NCI-H82 treated with DMSO at 0.1 percent for 48 hours (cell line): ENCODE data around the gene RNF141.
A peak's percentile ranks its signal among the peaks of the same experiment; 100 is the strongest.

Source experiments
- DNase-seq: peaks from one replicate; lab custom pipeline; 2025; ENCODE audit not compliant: unreplicated experiment; lab: John Stamatoyannopoulos, UW

Gene RNF141

GRCh38 chr11:10498426-10499250 is 42.3 kb downstream of the RNF141 start:
- no peak for DNase-seq

DNA sequence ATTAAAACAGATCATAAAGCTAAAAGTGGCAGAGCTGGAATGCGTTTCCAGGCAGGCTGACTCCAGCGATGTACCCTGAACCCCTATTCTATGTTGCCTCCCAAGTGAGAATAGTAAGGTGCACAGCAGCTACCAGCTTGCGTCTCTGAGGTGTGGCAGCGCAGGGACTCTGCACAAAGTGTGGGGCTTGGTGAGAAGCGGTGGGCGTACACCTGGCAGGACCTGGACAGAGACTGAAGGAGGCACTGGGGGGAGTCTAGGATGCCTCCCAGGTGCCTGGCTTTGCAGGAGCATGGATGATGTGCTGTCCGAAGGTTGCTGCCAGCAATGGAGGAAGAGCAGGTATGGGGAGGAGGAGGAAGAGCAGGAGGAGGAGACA is 43.0 kb downstream of the RNF141 start:
- no peak for DNase-seq

- DNase-seq: peak; percentile 35
Measured at GRCh38 chr11:10497371-10498021, 43.5 kb downstream of the RNF141 start.

- no peak for DNase-seq
Measured at GRCh38 chr11:10496296-10496936, 44.6 kb downstream of the RNF141 start.

GRCh38 chr11:10495464-10495786 is 45.6 kb downstream of the RNF141 start:
- DNase-seq: no peak

DNA sequence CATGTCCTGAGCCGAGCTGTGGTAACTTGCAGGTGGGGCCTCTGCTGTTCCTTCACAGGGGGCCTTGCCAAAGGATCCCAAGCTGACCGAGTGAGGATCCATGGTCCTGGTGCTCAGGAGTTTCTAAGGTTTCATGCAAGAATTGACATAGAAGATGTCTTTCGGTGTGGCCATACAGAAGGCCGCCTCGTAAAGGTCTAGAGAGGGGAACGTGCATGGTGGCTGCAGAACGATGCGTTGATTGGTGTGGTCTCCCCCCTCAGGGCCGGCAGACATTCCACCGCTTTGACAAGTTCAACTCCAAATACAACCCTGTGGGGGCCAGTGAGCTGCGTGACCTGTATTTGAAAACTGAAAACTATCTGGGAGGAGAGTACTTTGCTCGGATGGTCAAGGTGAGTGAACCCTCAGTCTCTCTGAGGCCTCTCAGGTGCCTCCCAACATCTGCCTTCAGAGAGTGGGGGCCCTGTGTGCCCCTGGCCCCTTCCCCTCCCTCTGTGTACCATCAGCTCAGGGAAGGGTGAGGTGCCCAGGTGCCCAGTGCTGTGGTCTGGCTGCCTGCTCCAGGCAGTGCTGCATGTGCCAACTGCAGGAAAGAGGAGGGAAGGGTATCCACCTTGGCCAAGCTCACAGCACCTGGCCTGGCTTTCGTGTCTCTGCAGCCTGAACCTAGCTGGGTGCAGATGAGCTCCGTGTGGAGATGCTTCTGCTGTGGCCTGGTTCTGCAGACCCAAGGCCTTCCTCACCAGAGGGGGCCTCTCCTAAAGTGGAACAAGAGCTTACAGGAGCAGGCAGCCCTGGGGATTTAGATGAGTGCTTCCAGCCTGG is 46.1 kb downstream of the RNF141 start:
- DNase-seq: no peak

- DNase-seq: no peak
Measured at GRCh38 chr11:10493041-10493663, 47.8 kb downstream of the RNF141 start.

DNA sequence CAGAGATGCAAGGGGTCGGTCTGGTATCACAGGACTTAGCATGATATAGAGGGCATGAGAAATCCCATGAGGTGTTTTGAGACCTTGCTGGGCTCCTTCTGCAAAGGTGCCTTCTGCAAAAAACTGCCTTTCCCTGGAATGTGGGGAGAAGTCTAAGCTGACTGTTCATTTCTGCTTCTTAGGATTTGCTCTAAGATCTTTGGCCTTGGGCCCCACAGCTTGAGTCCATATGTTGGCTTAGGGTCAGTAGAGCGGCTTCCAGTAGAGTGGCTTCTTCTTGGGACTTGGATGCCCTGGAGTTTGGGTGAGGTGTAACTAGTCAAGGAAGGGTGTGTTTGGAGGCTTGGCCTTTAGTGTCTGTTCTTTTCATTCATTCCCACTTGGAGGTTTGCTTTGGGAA is 48.9 kb downstream of the RNF141 start:
- DNase-seq: no peak

- no peak for DNase-seq
Measured at GRCh38 chr11:10490398-10491241, 50.4 kb downstream of the RNF141 start.

DNA sequence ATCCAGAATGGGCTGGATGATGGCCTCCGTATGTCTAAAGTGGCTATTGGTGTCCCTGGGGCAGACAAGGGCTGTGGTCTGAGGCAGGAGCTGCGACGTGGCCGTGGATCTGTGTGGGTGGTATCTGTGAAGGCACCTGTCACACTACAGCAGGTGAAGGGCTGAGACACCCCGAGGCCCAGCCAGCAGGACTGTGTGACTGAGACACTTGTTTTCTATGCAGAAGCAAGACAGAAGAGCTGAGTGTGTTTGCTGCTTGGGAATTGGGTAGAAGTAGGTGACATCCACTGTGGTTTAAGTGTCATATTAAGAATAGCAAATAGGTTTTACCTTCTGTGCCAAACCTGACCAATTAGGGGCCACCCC is 51.0 kb downstream of the RNF141 start:
- no peak for DNase-seq

GRCh38 chr11:10488934-10489691 is 51.9 kb downstream of the RNF141 start:
- DNase-seq: no peak

- no peak for DNase-seq
Measured at GRCh38 chr11:10488121-10488933, 52.7 kb downstream of the RNF141 start.

DNA sequence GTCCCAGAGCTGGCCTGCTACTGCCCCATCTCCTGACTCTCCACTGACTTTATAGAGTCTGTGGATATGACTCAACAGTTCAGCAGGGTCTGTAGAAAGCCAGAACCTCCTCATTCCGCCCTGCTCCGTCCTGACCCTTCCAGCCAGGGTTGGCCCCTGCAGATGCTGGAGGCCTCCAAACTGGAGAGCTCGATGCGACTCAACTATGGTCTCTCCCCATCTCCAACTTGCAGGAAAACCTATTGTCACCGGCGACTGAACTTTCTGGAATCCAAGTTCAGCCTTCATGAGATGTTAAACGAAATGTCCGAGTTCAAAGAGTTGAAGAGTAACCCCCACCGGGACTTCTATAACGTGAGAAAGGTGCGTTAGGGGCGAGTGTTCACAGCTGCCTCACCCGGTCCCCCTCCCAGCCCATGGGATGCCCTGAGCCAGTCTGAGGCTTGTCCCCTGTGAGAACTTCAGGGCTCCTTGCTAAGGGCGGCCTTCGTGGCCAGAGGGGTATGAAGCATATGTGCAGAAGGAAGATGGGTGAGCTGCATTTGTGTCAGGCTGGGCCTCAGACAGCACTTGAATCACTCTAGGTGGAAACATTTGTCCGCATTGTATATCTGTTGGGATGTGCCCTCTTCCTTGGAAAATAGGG is 53.9 kb downstream of the RNF141 start:
- DNase-seq: no peak

GRCh38 chr11:10486161-10486840 is 54.7 kb downstream of the RNF141 start:
- no peak for DNase-seq

DNA sequence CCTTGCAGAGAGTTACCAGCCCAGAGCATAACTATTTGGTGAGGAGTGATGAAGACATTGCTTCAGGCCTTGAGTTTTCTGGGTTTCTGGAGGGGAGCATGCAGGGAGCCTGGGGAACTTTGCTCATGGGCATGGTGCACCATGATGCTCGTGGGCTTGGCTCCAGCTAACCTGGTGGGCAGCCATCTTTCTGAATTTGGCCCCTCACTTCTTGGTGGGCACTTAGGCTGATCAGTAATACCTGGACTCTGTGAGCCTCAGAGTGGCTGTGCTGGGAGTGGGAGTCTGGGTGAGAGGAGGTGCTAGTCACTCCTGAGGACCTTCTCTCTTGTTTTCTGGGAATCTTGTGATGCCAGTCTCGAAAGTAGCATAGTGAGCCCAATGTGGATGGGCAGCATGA is 55.3 kb downstream of the RNF141 start:
- DNase-seq: no peak

- DNase-seq: no peak
Measured at GRCh38 chr11:10484461-10485180, 56.4 kb downstream of the RNF141 start.

- no peak for DNase-seq
Measured at GRCh38 chr11:10483584-10483983, 57.4 kb downstream of the RNF141 start.
